Measurements from ENCODE around the gene ZC3H12D. TPM values are rescaled to one million over a fixed set of nuclear protein-coding genes. Genes with fewer than 3 reads are reported as not detected.

The ZC3H12D gene
- polyA plus RNA-seq, 3 donors, result 0.96 to 4.7 (median 1.2) TPM

GRCh38 chr6:149459761-149460160 is 25.1 kb downstream of the ZC3H12D start:
- Mint-ChIP-seq H3K36me3 (peaks cover 67 to 79% of the 10 kb centered on the region in 2 donors), H3K4me1 (peaks cover 2% of the 10 kb centered on the region), H3K9me3 (peaks cover 0 to 2% (median 0%) of the 10 kb centered on the region in 7 donors), H3K27ac (no peak overlapping the region), H3K27me3 (ENCODE audit: low read depth in 3 of 3) (peaks cover 0 to 6% (median 1%) of the 10 kb centered on the region in 3 donors), H3K4me3 (no peak overlapping the region)
- Histone ChIP-seq H3K9ac (ENCODE audit: insufficient read depth, low read length, poor library complexity, severe bottlenecking) (no peak overlapping the region), H3K9me3 (replicated peaks in 1 of 2; ENCODE audit: control insufficient read depth in 1 of 2, insufficient read depth in 1 of 2, low read length in 2 of 2) (no peaks in the 10 kb centered on the region), H3K4me3 (replicated peaks in 1 of 3; ENCODE audit: low read depth in 2 of 3, low read length in 3 of 3) (no peak overlapping the region), H2AFZ (ENCODE audit: insufficient read depth, low read depth, low read length, poor library complexity, severe bottlenecking) (no peak overlapping the region), H4K20me1 (ENCODE audit: insufficient read depth, low read length) (no peaks in the 10 kb centered on the region), H3K4me2 (replicated peaks; ENCODE audit: extremely low read depth, low read length, poor library complexity, severe bottlenecking) (no peak overlapping the region), H3K27me3 (ENCODE audit: control insufficient read depth in 2 of 2, insufficient read depth in 2 of 2, low read length in 2 of 2) (no peaks in the 10 kb centered on the region), H3K79me2 (ENCODE audit: insufficient read depth, low read length) (no peaks in the 10 kb centered on the region), H3K36me3 (replicated peaks in 1 of 2; ENCODE audit: control insufficient read depth in 1 of 2, insufficient read depth in 2 of 2, low read length in 2 of 2) (peaks cover 29 to 63% of the 10 kb centered on the region in 2 donors), H3K27ac (ENCODE audit: low read depth in 1 of 2, low read length in 2 of 2) (no peak overlapping the region), H3K4me1 (ENCODE audit: control insufficient read depth in 1 of 2, insufficient read depth in 2 of 2, low read length in 2 of 2) (peaks cover 0 to under 1% of the 10 kb centered on the region in 2 donors)
- intact Hi-C loops (cut with micrococcal nuclease), result no loop called here
- no peak for DNase-seq
- 80% methylated on average over 3 of the region's 5 CpGs for WGBS (ENCODE audit: insufficient coverage)
- no peak for TF ChIP-seq CTCF (IDR thresholded peaks at IDR 0.05)

- Histone ChIP-seq H3K9me3 (replicated peaks in 1 of 2; ENCODE audit: control insufficient read depth in 1 of 2, insufficient read depth in 1 of 2, low read length in 2 of 2) (no peaks in the 10 kb centered on the region), H3K79me2 (ENCODE audit: insufficient read depth, low read length) (no peaks in the 10 kb centered on the region), H3K27ac (ENCODE audit: low read depth in 1 of 2, low read length in 2 of 2) (no peak overlapping the region), H3K4me1 (ENCODE audit: control insufficient read depth in 1 of 2, insufficient read depth in 2 of 2, low read length in 2 of 2) (peaks cover 9 to 10% of the 10 kb centered on the region in 2 donors), H3K9ac (ENCODE audit: insufficient read depth, low read length, poor library complexity, severe bottlenecking) (no peak overlapping the region), H2AFZ (ENCODE audit: insufficient read depth, low read depth, low read length, poor library complexity, severe bottlenecking) (no peak overlapping the region), H3K27me3 (ENCODE audit: control insufficient read depth in 2 of 2, insufficient read depth in 2 of 2, low read length in 2 of 2) (no peaks in the 10 kb centered on the region), H3K4me2 (replicated peaks; ENCODE audit: extremely low read depth, low read length, poor library complexity, severe bottlenecking) (no peak overlapping the region), H3K36me3 (replicated peaks in 1 of 2; ENCODE audit: control insufficient read depth in 1 of 2, insufficient read depth in 2 of 2, low read length in 2 of 2) (peaks cover 27 to 56% of the 10 kb centered on the region in 2 donors), H3K4me3 (replicated peaks in 1 of 3; ENCODE audit: low read depth in 2 of 3, low read length in 3 of 3) (no peak overlapping the region), H4K20me1 (ENCODE audit: insufficient read depth, low read length) (no peaks in the 10 kb centered on the region)
- peaks cover 9% of the 10 kb centered on the region for H3K4me1 Mint-ChIP-seq
- no peak for TF ChIP-seq CTCF (IDR thresholded peaks at IDR 0.05)
- no peak overlapping the region for H3K4me3 Mint-ChIP-seq
- peaks cover 59 to 73% of the 10 kb centered on the region in 2 donors for H3K36me3 Mint-ChIP-seq
- peaks cover 0 to 2% (median 0%) of the 10 kb centered on the region in 7 donors for H3K9me3 Mint-ChIP-seq
- H3K27me3 Mint-ChIP-seq (ENCODE audit: low read depth in 3 of 3), result peaks cover 0 to 6% (median 1%) of the 10 kb centered on the region in 3 donors
- WGBS (ENCODE audit: insufficient coverage), result no CpG with 5 or more reads among the region's 1 CpG
- no peak overlapping the region for H3K27ac Mint-ChIP-seq
- DNase-seq, result no peak
- intact Hi-C loops (cut with micrococcal nuclease), result no loop called here
Observed at GRCh38 chr6:149458806-149459205, 26.0 kb downstream of the ZC3H12D start.
